HepG2 (cell line): ENCODE measurements around the gene FABP1. TPM values are rescaled to one million over a fixed set of nuclear protein-coding genes. Genes with fewer than 3 reads are reported as not detected.
A peak's percentile ranks its signal among the peaks of the same experiment; 100 is the strongest.

Source experiments
- ATF1 ChIP-seq: IDR thresholded peaks from 2 replicates; pipeline ENCODE4 v1.6.1; 2016; ENCODE audit warnings: mild to moderate bottlenecking, control low read depth
- CCAR2 ChIP-seq: fragments of 200-400 bp; formaldehyde crosslinking; optimal IDR thresholded peaks from 2 replicates; pipeline ENCODE3; 2018; ENCODE audit warnings: low read depth, mild to moderate bottlenecking, low read length, moderate library complexity
- CENPT ChIP-seq: sonication (generic); formaldehyde crosslinking; IDR thresholded peaks from 2 replicates; pipeline ENCODE4 v1.8.0; 2022; ENCODE audit warnings: low read depth, mild to moderate bottlenecking, moderate library complexity, missing genetic modification reagents
- ERF ChIP-seq: IDR thresholded peaks from 2 replicates; pipeline ENCODE4 v1.6.1; 2018; ENCODE audit warnings: missing biosample characterization, missing genetic modification reagents
- SALL2 ChIP-seq: sonication (generic); formaldehyde crosslinking; IDR thresholded peaks from 2 replicates; pipeline ENCODE4 v1.8.1; 2023; ENCODE audit warnings: mild to moderate bottlenecking, missing genetic modification reagents, inconsistent platforms
- SRSF9 ChIP-seq: fragments of 200-400 bp; formaldehyde crosslinking; IDR thresholded peaks from 2 replicates; pipeline ENCODE4 v1.6.1; 2018; ENCODE audit warnings: borderline replicate concordance, mild to moderate bottlenecking, low read depth, low read length; ENCODE audit not compliant: insufficient read depth, poor library complexity, severe bottlenecking
- ZFAT ChIP-seq: sonication (generic); formaldehyde crosslinking; conservative IDR thresholded peaks from 2 replicates; pipeline ENCODE4 v1.8.1; 2023; ENCODE audit warnings: missing genetic modification reagents, inconsistent platforms
- ZFY ChIP-seq: sonication (generic); formaldehyde crosslinking; IDR thresholded peaks from 2 replicates; pipeline ENCODE4 v1.4.0; 2020; ENCODE audit warnings: missing genetic modification reagents
- ZNF20 ChIP-seq: sonication (generic); formaldehyde crosslinking; IDR thresholded peaks from 2 replicates; pipeline ENCODE4 v1.4.0; 2020; ENCODE audit warnings: mild to moderate bottlenecking, moderate library complexity, missing genetic modification reagents
- ZNF605 ChIP-seq: sonication (generic); formaldehyde crosslinking; IDR thresholded peaks from 2 replicates; pipeline ENCODE4 v1.8.0; 2022; ENCODE audit warnings: mild to moderate bottlenecking, missing genetic modification reagents
- polyA plus RNA-seq, 8 experiments: library from polyadenylated mRNA; depleted of rRNA in 3 of 8; stranded (reverse) in 7 of 8; unstranded in 1 of 8; fragments of >200 nt; fragmentation: Illumina TruSeq in 4 of 8; extraction: Trizol in 4 of 8; gene quantifications; 2 replicates each; pipeline versions ENCODE4 v1.2.1 to v1.2.3, GENCODE V29; 2011 to 2016; ENCODE audit warnings: low read depth in 4 of 8, missing spikeins in 1 of 8, mixed read lengths in 1 of 8; ENCODE audit not compliant: insufficient read depth in 1 of 8
- total RNA-seq, 5 experiments: library from RNA; depleted of rRNA; stranded (reverse); fragments of >200 nt; fragmentation: Illumina TruSeq; extraction: Trizol; gene quantifications; 2 replicates each; pipeline ENCODE4 v1.2.3, GENCODE V29; 2016; ENCODE audit warnings: low read depth in 1 of 5
- TF ChIP-seq, protein P1 (sequence below): sonication (generic); formaldehyde crosslinking; conservative IDR thresholded peaks from 2 replicates; pipeline ENCODE4 v1.8.1; 2023; ENCODE audit warnings: missing genetic modification reagents
- TF ChIP-seq, protein P2 (sequence below): sonication (generic); formaldehyde crosslinking; IDR thresholded peaks from 2 replicates; pipeline ENCODE4 v1.5.1; 2020; ENCODE audit warnings: missing genetic modification reagents, mild to moderate bottlenecking, borderline replicate concordance
- TF ChIP-seq, protein P3 (sequence below): sonication (generic); formaldehyde crosslinking; IDR thresholded peaks from 2 replicates; pipeline ENCODE4 v1.5.0; 2020; ENCODE audit warnings: missing genetic modification reagents, mild to moderate bottlenecking, borderline replicate concordance
- TF ChIP-seq, protein P4 (sequence below): sonication (generic); formaldehyde crosslinking; IDR thresholded peaks from 2 replicates; pipeline ENCODE4 v1.9.0; 2022; ENCODE audit warnings: low read depth, missing genetic modification reagents
- TF ChIP-seq, protein P5 (sequence below): sonication (generic); formaldehyde crosslinking; IDR thresholded peaks from 2 replicates; pipeline ENCODE4 v1.4.0; 2020; ENCODE audit warnings: mild to moderate bottlenecking, missing genetic modification reagents

Gene FABP1
- total and polyA plus RNA-seq, 2 of the 13 experiments (the other 11 are each of a cell fraction or from before 2014, with no cell fraction given), result 644 to 1,608 TPM

DNA sequence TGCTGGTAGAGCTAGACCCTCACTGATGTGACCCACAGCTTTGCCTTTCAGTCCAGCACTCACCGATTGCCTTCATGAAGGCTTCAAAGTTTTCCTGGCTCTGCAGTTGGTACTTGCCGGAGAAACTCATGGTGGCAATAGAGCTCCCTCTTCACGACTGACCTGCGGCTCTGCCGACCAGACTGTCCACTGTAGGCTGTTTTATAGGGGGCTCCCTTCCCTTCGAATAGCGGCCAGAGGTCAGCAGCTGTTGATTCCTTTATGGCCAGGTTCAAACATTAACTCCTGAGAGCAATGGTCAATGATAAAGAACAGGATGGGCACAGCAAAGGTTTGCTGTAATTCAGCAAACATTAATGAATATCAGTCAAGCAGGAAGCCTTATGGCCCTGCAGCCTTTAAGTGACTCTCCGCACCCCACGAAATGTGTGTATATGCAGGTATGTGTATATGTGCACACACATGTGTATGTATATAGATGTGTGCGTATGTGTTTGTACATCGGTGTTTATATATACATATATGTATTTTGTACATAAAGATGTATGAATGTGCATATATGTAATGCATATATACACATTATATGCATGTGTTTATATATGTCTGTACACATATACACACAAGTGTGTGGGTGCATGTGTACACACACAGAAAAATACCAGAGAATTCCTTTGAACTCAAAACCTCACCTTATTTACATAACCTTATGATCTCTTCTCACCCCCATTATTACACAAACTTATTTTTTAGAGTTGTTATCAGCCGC lies at the start of gene FABP1 (continued):
- TF ChIP-seq, protein P1, sequence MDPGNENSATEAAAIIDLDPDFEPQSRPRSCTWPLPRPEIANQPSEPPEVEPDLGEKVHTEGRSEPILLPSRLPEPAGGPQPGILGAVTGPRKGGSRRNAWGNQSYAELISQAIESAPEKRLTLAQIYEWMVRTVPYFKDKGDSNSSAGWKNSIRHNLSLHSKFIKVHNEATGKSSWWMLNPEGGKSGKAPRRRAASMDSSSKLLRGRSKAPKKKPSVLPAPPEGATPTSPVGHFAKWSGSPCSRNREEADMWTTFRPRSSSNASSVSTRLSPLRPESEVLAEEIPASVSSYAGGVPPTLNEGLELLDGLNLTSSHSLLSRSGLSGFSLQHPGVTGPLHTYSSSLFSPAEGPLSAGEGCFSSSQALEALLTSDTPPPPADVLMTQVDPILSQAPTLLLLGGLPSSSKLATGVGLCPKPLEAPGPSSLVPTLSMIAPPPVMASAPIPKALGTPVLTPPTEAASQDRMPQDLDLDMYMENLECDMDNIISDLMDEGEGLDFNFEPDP, result 0 out of 2 replicates have a peak, but pooled peaks have one; percentile 25
- TF ChIP-seq CCAR2, result peak; percentile 35
- peak; percentile 83 for TF ChIP-seq ERF (CRISPR knock-in tag)
- TF ChIP-seq, protein P2, sequence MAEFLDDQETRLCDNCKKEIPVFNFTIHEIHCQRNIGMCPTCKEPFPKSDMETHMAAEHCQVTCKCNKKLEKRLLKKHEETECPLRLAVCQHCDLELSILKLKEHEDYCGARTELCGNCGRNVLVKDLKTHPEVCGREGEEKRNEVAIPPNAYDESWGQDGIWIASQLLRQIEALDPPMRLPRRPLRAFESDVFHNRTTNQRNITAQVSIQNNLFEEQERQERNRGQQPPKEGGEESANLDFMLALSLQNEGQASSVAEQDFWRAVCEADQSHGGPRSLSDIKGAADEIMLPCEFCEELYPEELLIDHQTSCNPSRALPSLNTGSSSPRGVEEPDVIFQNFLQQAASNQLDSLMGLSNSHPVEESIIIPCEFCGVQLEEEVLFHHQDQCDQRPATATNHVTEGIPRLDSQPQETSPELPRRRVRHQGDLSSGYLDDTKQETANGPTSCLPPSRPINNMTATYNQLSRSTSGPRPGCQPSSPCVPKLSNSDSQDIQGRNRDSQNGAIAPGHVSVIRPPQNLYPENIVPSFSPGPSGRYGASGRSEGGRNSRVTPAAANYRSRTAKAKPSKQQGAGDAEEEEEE (CRISPR knock-in tag), result peak; percentile 76; the same call in 1 of the 2 replicates
- TF ChIP-seq ATF1, result peak; percentile 74
- TF ChIP-seq ZNF605, result peak; percentile 90
- no peak; the same call in 1 of the 2 replicates for TF ChIP-seq ZNF20 (CRISPR knock-in tag)
- TF ChIP-seq, protein P3, sequence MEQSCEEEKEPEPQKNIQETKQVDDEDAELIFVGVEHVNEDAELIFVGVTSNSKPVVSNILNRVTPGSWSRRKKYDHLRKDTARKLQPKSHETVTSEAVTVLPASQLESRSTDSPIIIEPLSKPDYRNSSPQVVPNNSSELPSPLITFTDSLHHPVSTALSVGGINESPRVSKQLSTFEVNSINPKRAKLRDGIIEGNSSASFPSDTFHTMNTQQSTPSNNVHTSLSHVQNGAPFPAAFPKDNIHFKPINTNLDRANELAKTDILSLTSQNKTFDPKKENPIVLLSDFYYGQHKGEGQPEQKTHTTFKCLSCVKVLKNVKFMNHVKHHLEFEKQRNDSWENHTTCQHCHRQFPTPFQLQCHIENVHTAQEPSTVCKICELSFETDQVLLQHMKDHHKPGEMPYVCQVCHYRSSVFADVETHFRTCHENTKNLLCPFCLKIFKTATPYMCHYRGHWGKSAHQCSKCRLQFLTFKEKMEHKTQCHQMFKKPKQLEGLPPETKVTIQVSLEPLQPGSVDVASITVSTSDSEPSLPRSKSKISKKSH, result no peak; the same call in 1 of the 2 replicates
- TF ChIP-seq, protein P4, sequence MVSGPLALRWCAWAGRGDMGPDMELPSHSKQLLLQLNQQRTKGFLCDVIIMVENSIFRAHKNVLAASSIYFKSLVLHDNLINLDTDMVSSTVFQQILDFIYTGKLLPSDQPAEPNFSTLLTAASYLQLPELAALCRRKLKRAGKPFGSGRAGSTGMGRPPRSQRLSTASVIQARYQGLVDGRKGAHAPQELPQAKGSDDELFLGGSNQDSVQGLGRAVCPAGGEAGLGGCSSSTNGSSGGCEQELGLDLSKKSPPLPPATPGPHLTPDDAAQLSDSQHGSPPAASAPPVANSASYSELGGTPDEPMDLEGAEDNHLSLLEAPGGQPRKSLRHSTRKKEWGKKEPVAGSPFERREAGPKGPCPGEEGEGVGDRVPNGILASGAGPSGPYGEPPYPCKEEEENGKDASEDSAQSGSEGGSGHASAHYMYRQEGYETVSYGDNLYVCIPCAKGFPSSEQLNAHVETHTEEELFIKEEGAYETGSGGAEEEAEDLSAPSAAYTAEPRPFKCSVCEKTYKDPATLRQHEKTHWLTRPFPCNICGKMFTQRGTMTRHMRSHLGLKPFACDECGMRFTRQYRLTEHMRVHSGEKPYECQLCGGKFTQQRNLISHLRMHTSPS (CRISPR knock-in tag), result 0 out of 2 replicates have a peak, but pooled peaks have one; percentile 52
- no peak for TF ChIP-seq SRSF9
- TF ChIP-seq, protein P5, sequence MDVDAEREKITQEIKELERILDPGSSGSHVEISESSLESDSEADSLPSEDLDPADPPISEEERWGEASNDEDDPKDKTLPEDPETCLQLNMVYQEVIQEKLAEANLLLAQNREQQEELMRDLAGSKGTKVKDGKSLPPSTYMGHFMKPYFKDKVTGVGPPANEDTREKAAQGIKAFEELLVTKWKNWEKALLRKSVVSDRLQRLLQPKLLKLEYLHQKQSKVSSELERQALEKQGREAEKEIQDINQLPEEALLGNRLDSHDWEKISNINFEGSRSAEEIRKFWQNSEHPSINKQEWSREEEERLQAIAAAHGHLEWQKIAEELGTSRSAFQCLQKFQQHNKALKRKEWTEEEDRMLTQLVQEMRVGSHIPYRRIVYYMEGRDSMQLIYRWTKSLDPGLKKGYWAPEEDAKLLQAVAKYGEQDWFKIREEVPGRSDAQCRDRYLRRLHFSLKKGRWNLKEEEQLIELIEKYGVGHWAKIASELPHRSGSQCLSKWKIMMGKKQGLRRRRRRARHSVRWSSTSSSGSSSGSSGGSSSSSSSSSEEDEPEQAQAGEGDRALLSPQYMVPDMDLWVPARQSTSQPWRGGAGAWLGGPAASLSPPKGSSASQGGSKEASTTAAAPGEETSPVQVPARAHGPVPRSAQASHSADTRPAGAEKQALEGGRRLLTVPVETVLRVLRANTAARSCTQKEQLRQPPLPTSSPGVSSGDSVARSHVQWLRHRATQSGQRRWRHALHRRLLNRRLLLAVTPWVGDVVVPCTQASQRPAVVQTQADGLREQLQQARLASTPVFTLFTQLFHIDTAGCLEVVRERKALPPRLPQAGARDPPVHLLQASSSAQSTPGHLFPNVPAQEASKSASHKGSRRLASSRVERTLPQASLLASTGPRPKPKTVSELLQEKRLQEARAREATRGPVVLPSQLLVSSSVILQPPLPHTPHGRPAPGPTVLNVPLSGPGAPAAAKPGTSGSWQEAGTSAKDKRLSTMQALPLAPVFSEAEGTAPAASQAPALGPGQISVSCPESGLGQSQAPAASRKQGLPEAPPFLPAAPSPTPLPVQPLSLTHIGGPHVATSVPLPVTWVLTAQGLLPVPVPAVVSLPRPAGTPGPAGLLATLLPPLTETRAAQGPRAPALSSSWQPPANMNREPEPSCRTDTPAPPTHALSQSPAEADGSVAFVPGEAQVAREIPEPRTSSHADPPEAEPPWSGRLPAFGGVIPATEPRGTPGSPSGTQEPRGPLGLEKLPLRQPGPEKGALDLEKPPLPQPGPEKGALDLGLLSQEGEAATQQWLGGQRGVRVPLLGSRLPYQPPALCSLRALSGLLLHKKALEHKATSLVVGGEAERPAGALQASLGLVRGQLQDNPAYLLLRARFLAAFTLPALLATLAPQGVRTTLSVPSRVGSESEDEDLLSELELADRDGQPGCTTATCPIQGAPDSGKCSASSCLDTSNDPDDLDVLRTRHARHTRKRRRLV (CRISPR knock-in tag), result peak; percentile 89; the same call in 1 of the 2 replicates
- TF ChIP-seq ZFAT (CRISPR knock-in tag), result no peak
- peak; percentile 45; the same call in 1 of the 2 replicates for TF ChIP-seq ZFY
- no peak; the same call in 1 of the 2 replicates for TF ChIP-seq SALL2 (CRISPR knock-in tag)
- TF ChIP-seq CENPT, result no peak
